GM18511 (cell line): ENCODE data around the gene SSBP4.

ENCODE experiments used
- ATAC-seq: cut with Tn5 transposase; IDR thresholded peaks from one replicate; pipeline ENCODE4 v1.9.1; 2021; ENCODE audit warnings: mild to moderate bottlenecking, moderate library complexity; ENCODE audit not compliant: unreplicated experiment

The SSBP4 gene

DNA sequence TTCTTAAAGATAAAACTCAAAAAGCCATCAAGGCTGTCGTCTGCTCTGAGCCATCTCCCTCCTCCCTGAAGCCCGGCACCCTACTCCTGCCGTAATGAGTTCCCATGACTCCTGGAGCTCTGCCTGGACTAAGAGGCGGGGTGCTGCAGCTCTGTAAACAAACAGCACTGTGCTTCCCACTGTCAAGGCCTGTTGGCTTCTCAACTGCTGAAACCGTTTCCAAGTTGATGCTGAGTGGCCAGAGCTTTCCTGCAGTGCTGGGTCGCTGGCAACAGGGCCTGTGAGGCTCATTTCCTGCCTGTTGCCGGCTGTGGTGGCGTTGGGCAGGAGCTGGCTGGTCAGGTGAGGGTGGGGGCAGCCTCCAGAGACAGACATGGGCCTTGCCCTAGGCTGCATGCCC lies 45.4 kb downstream of the SSBP4 start:
- ATAC-seq: no peak

DNA sequence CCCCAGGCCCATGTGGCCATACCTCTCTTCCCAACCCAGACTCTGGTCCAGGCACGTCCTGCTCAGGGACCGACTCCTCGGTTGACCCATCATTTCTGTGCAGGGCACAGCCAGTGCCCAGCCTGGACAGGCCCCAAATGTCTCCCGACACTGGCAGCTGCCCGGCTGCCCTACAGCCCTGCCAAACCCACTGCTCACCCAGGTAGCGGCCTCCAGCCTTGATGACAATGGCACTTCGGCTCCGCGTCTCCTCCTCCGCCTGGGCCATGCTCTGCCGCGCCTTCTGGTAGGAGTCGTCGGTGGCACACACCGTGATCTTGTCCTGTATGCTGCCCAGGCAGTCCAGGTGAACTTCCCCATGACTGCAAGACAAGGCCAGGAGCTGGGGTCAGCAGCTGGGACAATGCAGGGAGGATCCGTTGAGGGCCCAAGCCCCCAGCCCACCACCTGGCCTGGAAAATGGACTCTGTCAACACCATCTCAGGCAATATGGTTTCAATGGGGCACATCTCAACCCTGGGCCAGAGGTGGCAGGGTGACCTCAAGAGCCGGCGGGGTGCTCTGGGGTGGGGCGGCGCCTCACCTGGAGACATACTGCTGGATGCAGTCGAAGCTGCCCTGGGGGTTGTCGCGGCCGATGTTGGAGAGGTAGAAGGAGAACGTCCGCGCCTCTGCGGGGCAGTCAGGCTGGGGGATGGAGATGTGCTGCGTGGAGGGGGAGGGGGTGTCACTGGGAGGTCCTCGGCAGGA lies 46.2 kb downstream of the SSBP4 start:
- ATAC-seq: no peak

DNA sequence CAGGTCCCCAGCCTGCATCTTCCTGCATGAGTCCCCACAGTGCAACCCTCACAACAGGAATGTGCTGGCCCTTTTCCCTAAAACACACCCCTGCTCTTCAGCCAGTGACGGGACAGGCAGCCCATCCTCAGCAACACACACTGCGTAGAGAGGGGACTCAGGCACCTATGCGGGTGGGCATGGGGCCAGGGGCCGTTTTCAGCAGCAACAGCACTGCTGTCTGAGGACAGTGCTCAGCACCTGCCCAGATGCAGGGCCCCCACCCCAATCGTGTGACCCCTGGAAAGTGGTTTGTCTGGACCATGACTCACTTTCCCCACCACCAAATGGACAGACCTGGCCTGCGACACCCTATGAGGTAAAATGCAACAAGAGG lies 46.8 kb downstream of the SSBP4 start:
- ATAC-seq: no peak

DNA sequence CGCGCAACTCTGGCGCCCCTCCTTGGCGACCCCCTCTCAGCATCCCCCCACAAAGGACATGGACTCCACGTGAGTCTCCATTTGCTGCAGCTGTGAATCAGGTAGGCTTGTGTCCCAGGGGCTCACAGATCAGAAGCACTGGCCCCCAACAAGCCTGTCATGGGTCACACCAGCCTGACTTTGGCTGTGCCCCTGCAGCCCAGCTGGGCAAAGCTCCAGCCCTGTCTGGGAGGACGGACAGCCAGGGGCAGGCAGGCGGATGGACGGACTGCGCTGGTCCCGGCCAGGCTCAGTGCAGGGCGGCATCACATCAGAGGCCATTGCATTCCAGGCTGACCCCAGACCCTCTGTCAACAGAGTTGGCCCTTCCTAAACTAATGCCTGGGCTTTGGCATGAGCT lies 47.2 kb downstream of the SSBP4 start:
- no peak for ATAC-seq

DNA sequence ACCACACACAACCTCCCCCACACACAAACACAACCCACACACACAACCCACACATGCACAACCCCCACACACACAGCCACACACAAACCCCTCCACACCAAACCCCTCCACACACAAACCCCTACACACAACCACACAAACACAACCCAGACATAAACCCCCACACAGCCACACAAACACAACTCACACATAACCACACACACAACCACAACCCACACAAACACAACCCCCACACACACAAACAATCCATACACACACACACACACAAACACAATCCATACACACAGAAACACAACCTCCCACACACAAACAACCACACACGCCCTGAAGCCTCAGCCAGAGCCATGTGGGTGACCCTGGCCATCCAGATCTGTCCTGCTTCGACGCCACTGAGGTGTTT lies 48.8 kb downstream of the SSBP4 start:
- ATAC-seq: no peak

DNA sequence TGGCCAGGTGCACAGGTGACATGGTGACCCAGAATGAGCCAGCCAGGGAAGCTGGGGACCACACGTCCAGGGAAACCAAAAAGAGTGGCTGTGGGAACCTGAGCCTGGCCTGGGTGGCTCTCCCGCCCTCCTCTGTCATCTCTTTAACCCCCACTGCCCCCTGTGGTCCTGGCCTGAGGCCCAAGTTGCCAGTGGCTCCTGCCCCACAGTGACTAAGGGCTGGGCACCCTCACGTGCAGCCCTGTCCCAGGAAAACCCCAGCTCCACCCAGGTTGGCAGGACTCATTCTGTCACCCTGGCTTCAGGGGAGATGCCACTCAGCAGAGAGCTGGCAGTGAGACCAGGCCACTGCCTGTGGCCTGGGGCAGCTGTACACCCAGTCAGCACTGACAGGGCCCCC lies 49.3 kb downstream of the SSBP4 start:
- ATAC-seq: no peak

DNA sequence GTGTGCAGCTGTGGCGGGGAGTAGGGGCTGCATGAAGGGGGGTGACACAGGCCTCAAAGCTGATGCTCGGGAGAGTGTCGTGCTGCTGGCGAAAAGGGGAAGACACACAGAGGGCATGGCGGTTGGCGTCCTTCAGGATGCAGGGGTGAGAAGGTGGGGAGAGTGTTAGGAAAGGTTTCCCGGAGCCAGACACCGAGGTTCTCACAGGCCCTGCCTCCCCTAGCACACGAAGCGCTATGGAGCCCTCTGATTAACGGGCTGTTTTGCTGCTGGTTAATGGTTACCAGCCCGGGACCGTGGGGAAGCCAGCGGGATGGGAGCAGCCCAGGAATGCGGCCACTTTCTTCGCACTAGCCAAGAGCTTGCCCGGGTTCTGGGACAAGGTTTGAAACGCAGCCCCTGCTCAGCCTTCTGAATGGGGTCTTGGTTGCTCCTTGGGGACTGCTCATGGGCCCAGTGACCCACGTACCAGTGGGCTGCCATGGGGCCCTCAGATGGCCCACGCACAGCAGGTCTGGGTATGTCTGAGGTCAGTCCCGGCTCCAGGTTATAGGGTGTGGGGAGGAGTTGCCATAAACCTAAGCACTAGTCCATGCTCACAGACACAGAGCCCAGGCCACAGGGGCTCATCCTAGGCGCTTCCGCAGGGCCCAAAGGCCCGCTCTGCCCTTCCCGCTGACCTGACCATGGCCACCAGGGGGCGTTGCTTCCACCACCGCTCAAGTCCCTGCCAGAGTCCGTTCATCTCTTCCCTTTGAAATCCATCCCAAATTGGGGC lies 50.1 kb downstream of the SSBP4 start:
- ATAC-seq: no peak

DNA sequence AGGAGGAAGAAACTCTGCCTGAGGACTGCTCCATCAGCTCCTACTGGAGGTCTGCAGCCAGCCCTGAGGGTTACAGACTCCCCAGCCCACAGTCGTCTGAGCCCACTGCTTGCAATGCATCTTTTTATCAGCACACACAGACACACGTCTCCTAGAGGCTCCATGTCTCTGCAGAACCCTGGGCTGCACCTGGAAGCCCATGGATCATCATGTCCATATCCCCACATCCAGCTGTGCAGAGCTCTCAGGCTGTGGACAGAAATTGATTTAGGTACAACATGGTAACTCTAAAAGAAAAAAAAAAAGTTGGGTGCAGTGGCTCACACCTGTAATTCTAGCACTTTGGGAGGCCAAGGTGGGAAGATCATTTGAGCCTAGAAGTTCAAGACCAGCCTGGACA lies 51.6 kb downstream of the SSBP4 start:
- no peak for ATAC-seq

DNA sequence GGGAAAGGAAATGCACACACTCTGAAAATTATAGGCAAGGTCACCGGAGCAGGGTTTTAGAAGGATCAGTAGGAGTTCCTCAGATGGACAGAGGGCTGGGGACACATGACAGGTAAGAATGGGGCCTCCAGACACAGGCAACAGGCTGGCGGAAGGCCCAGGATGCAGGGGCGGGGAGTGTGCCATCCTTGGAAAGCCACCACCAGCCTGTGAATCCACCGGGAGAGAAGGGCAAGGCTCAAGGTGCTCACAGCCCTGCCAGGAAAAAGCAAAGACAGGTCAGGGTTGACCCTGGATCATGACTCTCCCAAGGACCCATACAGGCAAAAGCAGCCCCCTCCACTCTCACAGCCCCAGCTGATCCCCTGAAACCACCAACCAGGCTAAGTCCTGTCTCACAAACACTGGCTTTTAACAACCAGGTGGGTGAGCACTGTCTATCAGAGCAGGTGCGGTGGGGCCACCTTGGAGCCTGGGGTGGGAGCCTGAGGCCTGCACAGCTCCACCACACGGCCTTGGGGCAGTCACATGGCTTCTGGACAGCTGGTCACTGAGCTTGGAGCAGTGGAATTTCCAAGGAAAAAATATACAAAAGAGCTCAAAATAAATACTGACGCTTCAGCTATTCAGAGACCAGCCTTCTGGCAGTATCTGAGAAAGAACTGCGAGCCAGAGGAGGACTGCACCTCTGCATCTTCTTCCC lies 54.0 kb downstream of the SSBP4 start:
- no peak for ATAC-seq

DNA sequence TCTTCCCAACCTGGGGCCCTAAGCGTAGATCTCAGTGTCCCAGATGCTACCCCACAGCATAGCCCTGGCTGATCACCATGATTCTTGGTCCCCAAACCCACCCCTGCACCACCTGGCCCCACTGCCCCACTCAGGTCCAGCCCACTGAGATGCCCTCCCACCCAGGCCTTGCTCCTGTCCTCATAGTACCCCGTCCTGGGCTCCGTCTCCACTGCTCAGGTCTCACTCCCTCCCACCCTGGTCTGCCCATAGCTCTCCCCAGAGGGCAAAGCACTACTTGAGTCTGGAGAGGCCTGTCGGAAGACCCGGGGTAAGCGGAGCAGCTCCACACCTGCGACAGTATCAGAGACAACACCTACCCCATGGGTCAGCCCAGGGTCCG lies 54.5 kb downstream of the SSBP4 start:
- ATAC-seq: no peak

DNA sequence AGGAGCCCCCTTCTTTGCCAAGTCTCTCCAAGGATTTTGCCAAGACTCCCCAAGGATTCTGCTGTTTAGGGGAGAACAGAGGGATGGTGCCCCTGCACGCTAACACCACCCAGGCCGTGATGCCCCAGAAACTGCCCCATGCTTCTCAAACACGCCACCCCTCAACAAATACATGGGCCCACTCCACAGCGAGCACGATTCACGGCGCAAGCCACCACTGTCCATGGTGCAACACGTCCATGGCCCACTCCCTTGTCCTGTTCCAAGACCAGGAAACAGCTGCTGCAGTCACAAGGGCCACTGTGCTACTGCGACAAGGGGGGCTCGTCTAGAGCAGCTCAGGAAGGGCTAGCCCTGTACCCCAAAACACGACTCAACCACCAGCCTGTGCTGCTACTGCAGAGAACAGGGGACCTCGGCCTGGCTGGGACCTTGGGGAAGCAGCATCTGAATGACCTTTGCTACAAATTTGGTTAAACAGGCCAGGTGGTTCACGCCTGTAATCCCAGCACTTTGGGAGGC lies 55.2 kb downstream of the SSBP4 start:
- no peak for ATAC-seq

DNA sequence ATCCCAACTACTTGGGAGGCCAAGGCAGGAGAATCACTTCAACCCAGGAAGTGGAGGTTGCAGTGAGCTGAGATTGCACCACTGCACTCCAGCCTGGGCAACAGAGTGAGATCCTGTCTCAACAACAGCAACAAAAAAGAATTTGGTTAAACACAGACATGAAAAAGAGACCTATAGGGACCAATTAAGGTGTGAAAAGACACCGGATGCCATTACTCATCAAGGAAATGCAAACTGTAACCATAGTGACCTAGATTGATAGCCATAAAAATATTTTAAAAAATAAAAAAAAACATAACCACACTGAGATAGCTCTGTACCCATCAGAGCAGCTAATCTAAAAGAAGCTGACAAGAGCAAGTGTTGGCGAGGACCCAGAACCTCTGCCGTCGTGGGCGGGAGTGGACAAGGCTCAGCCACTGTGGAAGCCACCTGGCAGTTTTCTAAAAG lies 55.8 kb downstream of the SSBP4 start:
- ATAC-seq: no peak

DNA sequence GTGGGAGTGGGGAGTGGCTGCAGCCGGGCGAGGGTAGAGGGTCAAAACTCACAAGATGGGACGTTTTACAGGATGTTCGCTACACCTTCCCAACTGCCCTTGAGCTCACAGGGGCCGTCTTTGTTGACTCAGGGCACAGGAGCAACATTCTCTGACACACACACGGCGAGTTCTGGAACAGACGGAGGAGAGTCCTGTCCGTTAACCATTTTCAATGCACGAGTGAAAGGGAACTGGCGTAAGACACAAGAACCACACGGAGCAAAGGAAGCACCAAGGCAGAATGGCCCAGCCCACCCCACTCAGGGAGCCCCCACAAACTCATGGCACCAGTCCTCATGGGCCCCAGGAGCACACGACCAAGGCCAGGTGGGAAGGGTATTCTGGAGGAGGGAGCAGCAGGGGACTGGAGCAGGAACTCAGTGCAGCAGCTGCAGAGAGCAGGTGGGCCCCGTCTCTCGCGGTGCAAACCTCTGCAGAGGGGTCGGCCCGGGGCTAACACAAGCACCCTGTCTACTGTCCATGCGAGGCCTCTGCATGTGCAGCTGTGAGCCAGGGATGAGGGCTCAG lies 56.6 kb downstream of the SSBP4 start:
- no peak for ATAC-seq

DNA sequence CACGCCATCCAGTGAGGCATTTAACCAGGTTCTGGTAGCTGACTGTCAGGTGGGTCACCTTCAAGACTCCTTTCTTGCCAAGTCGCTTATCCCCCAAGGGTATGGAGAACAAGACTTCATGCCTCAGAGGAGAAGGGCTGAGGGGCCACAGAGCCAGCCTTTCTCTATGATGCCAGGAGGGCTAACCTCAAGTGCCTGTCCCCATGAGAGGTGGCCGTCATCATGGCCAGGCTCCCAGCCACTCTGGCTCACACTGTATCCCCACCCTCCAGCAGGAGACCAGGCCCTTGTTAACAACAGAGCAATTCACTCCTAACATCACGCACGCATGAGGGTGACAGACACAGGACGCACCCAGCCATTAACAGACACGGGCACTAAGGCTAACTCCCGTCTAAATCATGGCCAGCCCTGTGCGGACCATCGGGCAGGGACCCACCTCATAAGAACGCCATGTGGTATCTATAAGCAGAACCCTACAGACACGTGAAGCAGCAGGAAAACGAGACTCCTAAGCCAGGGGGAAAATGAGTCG lies 57.4 kb downstream of the SSBP4 start:
- no peak for ATAC-seq

DNA sequence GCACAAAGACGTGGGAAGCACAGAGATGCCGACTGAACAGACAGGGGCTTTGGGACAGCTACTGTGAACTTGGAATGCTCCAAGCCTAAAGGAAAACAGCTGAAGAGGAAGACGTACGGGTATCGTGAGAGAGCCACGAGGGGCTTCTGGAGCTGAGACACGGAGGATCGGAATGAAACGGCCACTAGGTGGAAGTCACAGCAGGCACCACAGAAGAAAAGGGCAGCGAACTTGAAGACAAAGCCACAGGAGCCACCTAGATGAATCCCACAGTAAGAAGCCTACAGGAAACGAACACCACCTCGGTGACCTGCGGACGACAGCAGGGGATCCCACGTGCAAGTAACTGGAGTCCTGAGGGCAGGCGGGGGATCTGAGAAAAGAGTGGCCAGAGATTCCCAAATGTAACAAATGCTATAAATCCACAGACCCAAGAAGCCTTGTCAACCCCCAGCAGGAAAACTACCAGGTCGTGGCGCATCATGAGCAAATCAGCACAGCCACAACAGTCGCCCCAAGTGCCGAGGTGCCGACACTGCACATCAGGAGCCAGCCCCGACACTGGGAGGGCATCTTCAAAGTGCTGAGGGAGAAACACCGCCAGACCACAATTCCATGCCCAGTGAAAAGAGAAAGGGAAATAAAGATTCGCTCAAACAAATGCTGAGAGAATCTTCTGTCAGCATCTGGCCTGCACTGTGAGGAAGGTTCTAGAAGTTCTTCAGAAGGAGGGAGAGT lies 58.0 kb downstream of the SSBP4 start:
- ATAC-seq: no peak

DNA sequence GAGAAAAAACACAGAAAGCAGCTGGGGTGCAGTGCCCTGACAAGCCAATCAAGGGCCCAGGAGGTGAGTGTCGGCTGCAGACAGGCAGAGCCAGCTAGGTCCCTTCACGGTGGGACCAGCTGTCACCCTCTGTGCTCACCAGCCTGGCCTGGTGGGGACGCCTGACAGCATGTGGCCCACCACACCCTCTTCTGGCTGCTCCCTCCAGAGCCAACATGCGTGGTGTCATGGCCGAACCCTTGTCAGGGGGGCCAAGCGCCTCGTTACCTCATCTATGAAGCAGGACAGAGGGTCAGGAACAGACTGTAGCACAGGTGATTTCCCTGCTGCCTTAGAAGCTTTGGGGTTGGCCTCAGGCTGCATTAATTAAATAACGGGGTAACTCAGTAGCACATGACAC lies 58.8 kb downstream of the SSBP4 start:
- ATAC-seq: no peak

DNA sequence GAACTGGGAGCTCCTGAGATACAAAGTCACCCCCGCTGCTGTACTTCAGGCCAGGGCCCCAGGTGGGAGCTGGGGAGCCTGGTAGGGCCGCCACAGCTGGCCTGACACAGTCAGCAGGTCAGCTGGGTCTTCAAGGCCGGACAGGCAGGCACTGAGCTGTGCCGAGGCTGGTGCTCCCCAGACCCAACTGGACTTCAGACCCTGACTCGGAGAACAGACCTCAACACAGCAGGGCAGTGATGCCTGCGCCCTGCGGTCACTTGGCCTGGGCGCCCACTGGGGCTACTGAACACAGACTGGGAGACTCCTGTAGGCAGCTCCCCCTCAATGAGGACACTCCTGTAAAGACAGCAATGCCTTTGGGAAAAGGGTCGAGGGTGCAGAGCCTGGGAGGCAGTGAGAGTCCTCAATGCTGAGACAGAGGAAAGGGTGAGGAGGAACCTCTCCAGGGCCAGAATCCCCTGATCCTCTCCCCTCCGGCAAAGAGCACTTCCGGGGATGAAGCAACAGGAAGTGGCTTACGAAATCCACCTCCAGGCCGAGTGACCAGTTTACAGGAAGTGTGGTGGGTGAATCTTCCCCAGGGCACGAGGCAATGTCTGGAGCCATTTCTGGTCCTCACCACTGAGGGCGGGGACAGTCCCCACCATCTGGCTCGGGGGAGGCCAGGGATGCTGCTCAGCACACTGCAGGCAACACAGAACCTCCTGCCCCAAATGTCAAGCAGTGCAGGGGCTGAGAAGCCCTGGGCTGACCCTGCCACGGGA lies 59.5 kb downstream of the SSBP4 start:
- ATAC-seq: peak; percentile 79

DNA sequence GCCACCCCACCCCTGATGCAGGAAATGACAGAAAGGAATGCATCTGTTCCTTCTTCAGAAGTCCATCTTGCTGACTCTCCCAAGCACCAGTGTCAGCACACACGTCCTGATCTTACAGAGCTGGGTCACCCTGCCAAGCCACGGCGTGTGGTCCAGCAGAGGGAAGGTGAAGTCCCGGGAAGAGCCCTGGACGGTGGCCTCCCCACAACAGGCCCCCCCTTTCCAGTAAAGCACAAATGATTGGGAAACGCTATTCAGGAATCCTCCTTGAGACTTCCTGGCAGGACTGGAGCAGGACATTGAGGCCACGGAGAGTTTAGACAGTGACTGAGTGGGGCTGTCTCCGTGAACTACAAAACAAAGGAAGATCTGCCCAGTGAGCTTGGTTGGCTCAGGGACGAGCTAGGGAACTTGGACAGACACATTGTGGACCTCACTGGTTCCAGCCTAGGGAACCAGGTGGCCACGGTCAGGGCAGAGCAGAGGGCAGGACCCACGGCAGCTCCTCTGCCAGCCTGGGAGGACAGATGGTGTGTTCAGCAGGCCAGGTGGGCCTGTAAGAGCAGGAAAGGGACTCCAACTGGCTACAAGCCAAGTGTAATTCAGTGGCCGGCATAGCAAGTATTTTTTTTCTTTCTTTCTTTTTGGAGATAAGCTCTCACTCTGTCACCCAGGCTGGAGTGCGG lies 61.0 kb downstream of the SSBP4 start:
- ATAC-seq: no peak
